CD4-positive, alpha-beta T cell treated with Interleukin-1 beta for 1 hour (primary cell): Measurements from ENCODE around the gene DGKI.

Source experiments
- DNase-seq, 2 donors: peaks; one replicate each; pipeline ENCODE4 v3.0.0-alpha.2; 2020 to 2022

DGKI gene

GRCh38 chr7:137393570-137393969 is 453.2 kb downstream of the DGKI start:
- DNase-seq, result no peak

- no peak for DNase-seq
These were observed 456.7 kb downstream of the DGKI start for GRCh38 chr7:137390076-137390475.

DNA sequence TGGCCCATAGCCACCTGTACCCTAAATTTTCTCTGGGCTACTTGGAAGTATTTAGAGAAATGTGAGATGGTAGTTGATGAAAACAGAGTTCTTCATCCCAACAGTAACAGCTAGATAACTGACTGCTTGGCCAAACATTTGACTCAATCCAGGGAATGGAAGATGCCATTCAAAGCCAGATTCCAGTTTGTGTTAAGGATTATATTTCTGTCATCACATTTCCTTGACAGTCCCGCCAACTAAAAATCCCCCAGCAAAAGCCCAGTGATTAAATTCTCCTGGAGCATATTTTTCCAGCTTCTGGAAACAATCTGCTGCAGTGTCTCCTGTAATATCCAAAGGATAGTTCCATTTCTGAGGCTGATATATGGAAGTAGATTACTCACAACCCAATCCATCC is 457.9 kb downstream of the DGKI start:
- DNase-seq, result no peak

GRCh38 chr7:137386966-137387365 is 459.8 kb downstream of the DGKI start:
- no peak for DNase-seq

DNA sequence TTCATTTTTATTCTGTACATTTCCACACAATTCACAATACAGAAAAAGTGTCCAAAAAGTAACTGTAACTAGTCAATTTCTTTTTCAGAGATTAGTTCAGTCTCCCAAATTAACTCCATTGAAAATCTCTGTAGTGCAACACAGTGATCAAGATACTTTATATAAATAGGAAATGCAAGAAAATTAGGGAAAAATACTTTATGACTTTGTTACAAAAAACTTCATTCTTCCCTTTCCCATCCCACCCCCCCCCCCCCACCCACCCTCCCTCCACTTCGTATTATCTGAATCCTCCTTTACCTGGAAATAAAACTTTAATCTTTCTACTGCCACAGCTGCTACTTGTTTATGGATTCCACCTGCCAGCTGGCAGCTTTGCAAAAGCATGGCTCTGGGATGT is 465.7 kb downstream of the DGKI start:
- no peak for DNase-seq

DNA sequence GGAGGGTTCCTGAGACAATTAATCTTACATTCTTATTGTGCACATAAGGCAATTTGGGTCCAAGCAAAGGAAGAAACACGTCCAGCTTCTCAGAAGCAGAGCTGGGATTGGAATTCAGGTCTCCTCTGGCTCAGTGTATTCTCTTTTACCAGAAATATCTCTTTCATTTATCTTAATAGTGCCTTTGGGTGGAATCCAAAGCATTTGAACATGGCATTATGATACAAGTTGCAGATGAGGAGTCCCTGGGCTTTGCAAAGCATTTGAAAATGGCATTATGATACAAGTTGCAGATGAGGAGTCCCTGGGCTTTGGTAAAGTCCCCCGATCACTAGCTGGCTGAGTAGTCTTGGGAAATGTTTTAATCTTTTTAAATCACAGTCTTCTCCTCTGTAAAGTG is 473.3 kb downstream of the DGKI start:
- no peak for DNase-seq

DNA sequence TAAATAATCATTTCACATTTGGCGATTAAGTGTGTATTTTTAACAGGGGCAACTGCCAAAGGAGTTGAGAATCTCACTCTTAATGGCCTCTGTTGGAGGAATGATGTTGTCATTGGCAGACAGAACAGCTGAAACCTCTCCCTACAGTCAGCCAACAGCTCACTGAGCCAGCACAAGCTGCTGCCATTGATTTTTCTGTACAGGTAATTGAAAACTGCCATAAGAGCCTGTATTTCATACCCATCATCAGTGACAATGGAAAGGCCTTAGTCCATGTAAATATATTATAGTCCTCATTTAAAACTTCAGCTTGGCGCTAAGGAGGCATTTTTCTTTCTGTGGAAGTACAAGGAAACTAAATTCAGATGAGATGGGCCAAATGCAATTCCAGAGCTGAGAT is 475.2 kb downstream of the DGKI start:
- DNase-seq, result no peak

DNA sequence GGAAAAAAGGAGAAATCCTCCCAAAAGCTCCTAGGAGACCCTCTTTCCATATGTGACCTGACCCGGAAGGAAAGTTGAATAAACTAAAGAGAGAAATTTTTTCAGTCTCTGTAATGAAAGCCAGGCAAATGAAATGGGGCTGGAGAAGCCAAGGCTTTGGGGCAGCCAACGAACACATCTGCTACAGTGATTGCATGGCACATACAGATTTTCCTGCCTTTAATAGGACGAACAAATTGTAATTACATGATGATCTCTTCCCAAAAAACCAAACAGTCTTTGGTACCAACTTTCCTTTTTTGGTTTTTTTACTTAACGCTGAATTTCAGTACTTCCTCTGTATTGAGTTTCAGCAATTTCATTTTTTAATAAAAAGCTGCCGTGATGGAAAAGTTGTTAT is 479.8 kb downstream of the DGKI start:
- DNase-seq, result no peak

GRCh38 chr7:137363683-137364082 is 483.1 kb downstream of the DGKI start:
- DNase-seq, result no peak

DNA sequence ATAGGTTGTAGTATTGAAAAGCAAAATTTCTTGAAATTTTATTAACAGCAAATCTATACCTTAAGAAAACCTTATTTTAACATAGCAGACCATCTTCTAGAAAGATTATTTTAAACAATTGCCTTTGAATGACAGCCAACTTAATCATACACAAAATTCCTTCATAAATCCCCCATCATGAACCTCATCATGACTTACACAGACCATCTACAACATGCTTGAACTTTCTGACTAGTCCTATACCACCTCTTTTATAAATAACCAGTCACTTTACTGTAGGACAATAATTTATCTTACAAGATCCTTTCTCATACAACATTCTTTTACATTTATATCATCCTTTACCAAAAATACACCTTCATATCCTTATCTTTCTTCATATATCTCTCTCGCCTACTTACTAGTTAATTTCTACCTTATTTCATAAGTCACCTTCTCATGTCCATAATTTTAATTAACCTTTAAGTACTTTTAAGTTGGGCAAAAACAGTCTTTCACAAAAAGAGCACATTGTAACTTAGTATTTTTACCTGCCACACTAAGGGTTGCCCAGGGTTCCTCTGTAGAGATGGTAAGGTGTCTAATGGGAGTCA is 486.6 kb downstream of the DGKI start:
- DNase-seq, result no peak

DNA sequence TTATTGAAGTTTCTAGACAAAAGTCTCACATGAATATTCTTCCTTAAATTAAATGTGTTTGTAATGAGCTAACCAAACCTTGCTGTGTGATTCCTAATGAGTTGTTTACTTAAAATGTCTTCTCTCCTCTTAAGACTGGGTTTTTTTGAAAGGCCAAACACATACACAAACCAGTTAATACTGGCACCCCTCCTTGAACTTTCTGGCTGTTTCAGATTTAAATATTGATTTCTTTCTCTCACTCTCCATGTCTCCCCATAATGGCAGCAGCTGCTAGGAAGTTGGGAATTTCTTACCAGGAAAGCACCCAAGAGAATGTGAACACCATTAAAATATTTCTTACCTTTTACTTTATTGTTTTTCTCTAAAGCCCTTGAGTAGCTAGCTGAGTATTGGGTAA is 491.8 kb downstream of the DGKI start:
- no peak for DNase-seq

GRCh38 chr7:137354396-137354795 is 492.4 kb downstream of the DGKI start:
- no peak for DNase-seq

- DNase-seq, result no peak
These were observed 494.8 kb downstream of the DGKI start for GRCh38 chr7:137351941-137352340.

DNA sequence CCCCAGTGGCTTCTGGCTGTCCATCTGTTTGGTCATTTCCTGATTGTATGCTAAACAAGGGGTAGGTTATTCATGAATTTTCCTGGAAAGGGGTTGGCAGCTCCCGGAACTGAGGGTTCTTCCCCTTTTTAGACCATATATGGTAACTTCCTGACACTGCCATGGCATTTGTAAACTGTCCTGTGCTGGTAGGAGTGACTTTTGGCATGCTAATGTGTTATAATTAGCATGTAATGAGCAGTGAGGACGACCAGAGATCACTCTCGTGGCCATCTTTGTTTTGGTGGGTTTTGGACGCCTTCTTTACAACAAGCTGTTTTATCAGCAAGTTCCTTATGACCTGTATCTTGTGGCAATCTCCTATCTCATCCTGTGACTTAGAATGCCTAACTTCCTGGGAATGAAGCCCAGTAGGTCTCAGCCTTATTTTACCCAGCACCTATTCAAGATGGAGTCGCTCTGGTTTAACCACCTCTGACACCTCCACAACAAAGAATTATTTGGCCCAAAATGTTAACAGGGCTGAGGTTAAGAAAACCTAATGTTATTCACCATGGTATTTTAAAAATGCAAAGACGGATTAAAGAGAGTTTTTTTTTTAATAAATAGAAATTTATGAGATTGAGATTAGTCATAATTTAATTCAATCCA is 500.9 kb downstream of the DGKI start:
- DNase-seq, result no peak

DNA sequence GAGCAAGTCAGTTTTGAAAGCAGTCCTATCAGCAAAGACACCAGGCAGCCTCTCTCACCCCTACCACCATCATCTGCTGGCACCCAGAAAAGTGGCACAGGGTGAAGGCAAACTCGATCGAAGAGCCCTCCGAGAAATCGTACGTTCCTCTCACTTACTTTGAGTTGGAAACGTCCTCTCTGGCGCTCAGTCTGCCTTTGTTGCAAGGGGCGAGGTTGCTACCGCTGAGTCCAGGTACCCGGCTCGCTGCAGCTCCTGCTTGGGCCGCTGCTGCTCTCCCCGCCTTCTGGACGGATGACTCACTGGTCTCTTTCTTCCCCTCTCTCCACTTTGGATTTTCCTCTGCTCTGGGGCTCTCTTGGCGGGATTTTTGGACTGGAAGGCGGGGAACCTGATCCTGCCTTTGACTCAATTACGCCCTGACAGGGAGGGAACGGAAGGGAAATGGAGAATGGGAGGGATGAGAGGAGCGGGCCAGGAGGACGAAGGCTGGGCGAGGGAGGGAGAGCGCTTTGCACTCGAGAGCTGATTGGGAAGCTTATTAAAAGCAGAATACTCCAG is 503.4 kb downstream of the DGKI start, which contains the start of gene PTN:
TSS of gene PTN (minus strand) at position 453 of the 561 bp plus-strand sequence. CDS start 88,760 bp downstream, outside the sequence.
- no peak for DNase-seq

- DNase-seq, result no peak
These were observed 503.9 kb downstream of the DGKI start for GRCh38 chr7:137342828-137343261.

DNA sequence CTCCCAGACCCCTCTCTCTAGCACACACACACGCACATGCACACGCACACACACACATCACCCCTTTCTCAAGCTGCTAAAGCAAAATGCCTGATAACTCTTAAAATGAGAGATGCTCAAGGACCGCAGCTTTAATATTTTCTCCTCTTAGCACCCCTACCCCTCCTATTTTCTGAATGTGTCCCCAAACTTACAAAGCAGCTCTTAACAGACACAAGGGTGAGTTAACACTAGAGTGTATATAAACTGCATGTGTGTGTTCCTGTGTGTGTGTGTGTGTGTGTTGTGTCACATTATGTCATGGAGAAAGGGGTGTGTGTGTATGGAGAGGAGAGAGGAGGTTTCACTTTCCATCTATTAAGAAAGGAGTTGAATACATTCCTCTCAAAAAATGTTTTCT is 504.5 kb downstream of the DGKI start:
- no peak for DNase-seq

DNA sequence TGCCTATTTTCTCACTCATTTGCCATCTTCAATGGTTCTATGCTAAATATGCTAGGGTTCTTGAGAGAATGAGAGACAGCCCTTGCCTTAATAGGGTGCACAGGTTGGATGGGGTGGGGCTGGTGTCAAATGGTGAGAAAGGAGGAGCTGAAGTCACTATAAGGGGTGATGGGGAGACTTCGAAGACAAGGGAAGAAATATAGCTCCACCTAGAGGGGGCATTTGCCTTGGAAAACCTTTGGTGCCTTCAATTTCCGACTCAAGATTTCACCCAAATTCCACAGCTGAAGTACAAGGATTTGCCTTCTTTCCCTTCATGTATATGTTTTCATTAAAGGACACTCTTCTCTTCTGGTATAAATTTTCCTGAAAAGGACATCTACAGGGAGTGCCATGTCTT is 508.9 kb downstream of the DGKI start:
- DNase-seq, result no peak

GRCh38 chr7:137335814-137336213 is 511.0 kb downstream of the DGKI start:
- no peak for DNase-seq

GRCh38 chr7:137331378-137331777 is 515.4 kb downstream of the DGKI start:
- no peak for DNase-seq
